ENCODE results near the gene ARHGEF11. TPM values are rescaled to one million over a fixed set of nuclear protein-coding genes. Genes with fewer than 3 reads are reported as not detected.

Gene ARHGEF11
- total RNA-seq, 6 donors from 2014 or later = 39.2 to 170 (median 50.9) TPM

DNA sequence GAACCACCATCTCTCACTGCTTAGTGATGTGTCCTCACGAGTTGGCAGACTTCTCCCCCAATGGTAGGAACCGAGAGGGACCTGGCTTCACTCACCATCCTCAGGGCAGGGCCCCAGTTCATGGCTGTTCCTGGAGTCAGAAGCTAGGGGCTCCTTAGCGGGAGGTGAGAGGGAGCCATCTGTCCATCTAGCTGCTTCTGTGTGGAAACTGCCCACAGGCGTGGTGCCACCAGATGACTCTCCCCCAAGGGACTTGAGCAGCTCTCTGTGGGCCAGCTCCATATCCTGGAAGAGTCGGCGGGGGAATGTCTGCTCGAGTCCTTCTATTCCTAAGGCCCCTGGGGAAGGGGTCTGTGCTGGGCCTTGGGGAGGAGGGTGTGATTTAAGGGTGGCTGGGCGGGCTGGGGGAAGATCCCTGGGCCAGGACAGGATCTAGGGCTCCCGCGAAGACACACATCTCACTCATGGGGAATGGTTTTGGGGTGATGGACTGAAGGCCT, 108.8 kb downstream of the ARHGEF11 start:
- H3K9me3 ChIP-seq = no peaks in the 10 kb centered on the region
- H3K27ac ChIP-seq = no peak overlapping the region
- 84 to 90% methylated on average over 8 to 10 of the region's 10 CpGs for WGBS, 2 donors
- H3K36me3 ChIP-seq = peaks cover 9 to 64% (median 54%) of the 10 kb centered on the region in 4 donors
- TF ChIP-seq, protein P1, sequence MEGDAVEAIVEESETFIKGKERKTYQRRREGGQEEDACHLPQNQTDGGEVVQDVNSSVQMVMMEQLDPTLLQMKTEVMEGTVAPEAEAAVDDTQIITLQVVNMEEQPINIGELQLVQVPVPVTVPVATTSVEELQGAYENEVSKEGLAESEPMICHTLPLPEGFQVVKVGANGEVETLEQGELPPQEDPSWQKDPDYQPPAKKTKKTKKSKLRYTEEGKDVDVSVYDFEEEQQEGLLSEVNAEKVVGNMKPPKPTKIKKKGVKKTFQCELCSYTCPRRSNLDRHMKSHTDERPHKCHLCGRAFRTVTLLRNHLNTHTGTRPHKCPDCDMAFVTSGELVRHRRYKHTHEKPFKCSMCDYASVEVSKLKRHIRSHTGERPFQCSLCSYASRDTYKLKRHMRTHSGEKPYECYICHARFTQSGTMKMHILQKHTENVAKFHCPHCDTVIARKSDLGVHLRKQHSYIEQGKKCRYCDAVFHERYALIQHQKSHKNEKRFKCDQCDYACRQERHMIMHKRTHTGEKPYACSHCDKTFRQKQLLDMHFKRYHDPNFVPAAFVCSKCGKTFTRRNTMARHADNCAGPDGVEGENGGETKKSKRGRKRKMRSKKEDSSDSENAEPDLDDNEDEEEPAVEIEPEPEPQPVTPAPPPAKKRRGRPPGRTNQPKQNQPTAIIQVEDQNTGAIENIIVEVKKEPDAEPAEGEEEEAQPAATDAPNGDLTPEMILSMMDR (IDR thresholded peaks at IDR 0.05) = no peak
- no peak for TF ChIP-seq EP300 (IDR thresholded peaks at IDR 0.05)
- no peak for TF ChIP-seq POLR2A (IDR thresholded peaks at IDR 0.05)
- no peak for TF ChIP-seq POLR2AphosphoS5 (IDR thresholded peaks at IDR 0.05)
- ATAC-seq (ENCODE audit: low FRiP score in 2 of 2) = no peak
- DNase-seq = no peak
- H3K4me3 ChIP-seq = no peak overlapping the region
- H3K27me3 ChIP-seq = no peaks in the 10 kb centered on the region
- H3K4me1 ChIP-seq = peaks cover 0 to 3% (median 2%) of the 10 kb centered on the region in 4 donors

DNA sequence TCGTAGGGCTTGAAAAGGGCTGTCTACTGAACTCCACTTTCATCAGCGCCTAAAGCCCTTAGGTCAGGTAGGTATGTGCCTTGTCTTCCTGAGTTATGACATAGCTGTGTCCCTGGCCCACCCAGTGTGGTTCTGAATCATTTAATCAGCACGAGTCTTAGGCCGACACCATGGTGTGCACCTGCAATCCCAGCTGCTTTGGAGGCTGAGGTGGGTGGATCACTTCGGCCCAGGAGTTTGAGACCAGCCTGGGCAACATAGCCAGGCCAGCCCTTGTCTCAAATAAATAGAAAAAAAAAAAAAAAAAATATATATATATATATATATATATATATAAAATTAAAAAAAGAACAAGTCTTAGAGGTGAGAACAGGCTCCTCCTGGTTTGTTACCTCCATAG, 109.4 kb downstream of the ARHGEF11 start:
- Histone ChIP-seq H3K9me3 (no peaks in the 10 kb centered on the region), H3K4me3 (no peak overlapping the region), H3K36me3 (peaks cover 9 to 58% (median 49%) of the 10 kb centered on the region in 4 donors), H3K27ac (no peak overlapping the region), H3K4me1 (peaks cover 3 to 9% (median 5%) of the 10 kb centered on the region in 4 donors), H3K27me3 (no peaks in the 10 kb centered on the region)
- TF ChIP-seq POLR2AphosphoS5 (IDR thresholded peaks at IDR 0.05) (no peak), POLR2A (IDR thresholded peaks at IDR 0.05) (no peak), EP300 (IDR thresholded peaks at IDR 0.05) (no peak)
- TF ChIP-seq, protein P1 (IDR thresholded peaks at IDR 0.05) = no peak
- WGBS, 2 donors = 86 to 95% methylated on average over 5 of the region's 5 CpGs
- DNase-seq (no peak), ATAC-seq (ENCODE audit: low FRiP score in 2 of 2) (no peak)

DNA sequence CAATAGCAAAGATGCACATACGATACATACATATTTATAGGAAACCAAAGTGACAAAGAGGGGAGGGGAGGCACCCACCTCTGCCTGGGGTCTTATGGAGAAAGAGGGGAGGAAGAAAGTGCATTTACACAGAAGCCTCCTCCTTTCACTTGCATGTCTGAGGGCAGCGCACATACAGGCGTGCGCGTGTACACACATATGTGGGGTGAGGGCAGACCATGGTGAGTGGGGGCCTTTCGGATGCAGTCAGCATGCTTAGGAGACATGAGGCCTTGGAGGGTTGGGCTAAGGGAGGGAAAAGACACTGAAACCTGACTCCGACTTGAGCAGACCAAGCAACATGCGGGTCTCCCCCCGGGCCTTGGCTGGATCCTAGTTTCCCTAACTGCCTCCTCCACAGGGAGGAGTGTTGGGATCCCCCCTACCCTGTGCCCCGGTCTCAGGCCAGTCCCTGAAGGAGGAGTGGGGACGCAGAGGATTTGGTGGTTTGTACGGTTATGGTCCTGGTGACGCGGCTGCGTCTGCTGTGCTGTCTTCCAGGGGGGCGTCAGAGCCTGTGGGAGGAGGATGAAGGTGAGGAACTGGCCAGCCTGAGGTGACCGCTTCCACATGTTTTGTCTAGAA, 109.9 kb downstream of the ARHGEF11 start:
- Histone ChIP-seq H3K27me3 (no peaks in the 10 kb centered on the region), H3K4me3 (no peak overlapping the region), H3K9me3 (no peaks in the 10 kb centered on the region), H3K36me3 (peaks cover 9 to 54% (median 44%) of the 10 kb centered on the region in 4 donors), H3K4me1 (peaks cover 5 to 11% (median 8%) of the 10 kb centered on the region in 4 donors), H3K27ac (no peak overlapping the region)
- no peak for TF ChIP-seq POLR2AphosphoS5 (IDR thresholded peaks at IDR 0.05)
- TF ChIP-seq, protein P1 (IDR thresholded peaks at IDR 0.05) = no peak
- TF ChIP-seq EP300 (IDR thresholded peaks at IDR 0.05) = no peak
- no peak for TF ChIP-seq POLR2A (IDR thresholded peaks at IDR 0.05)
- no peak for ATAC-seq (ENCODE audit: low FRiP score in 2 of 2)
- DNase-seq = no peak
- 93 to 94% methylated on average over 17 of the region's 17 CpGs for WGBS, 2 donors

DNA sequence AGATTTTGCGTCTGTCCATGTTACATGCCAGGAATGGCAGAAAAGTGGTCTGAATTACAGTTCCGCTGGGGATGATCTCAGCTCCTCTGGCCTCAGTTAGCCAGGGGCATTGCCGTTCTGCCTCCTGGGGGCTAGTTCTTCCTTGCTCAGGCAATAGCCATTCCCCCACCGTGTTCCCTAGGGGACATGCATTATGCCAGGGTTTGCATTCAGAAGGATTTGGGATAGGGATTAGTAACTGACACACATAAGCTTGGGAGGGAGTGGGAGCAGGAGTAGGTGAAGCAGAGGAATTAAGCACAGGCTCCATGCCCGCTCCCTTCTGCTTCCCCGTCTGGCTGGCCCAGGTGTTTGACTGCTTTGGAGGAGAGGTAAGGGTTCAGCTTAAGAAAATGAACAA, 112.4 kb downstream of the ARHGEF11 start:
- ATAC-seq (ENCODE audit: low FRiP score in 2 of 2) (no peak), DNase-seq (no peak)
- Histone ChIP-seq H3K27ac (no peak overlapping the region), H3K36me3 (peaks cover 0 to 29% (median 21%) of the 10 kb centered on the region in 4 donors), H3K9me3 (no peaks in the 10 kb centered on the region), H3K27me3 (no peaks in the 10 kb centered on the region), H3K4me3 (no peak overlapping the region), H3K4me1 (peaks cover 5 to 11% (median 8%) of the 10 kb centered on the region in 4 donors)
- WGBS, 2 donors = 90 to 93% methylated on average over 6 of the region's 6 CpGs
- no peak for TF ChIP-seq EP300 (IDR thresholded peaks at IDR 0.05)
- no peak for TF ChIP-seq POLR2AphosphoS5 (IDR thresholded peaks at IDR 0.05)
- TF ChIP-seq POLR2A (IDR thresholded peaks at IDR 0.05) = no peak
- TF ChIP-seq, protein P1 (IDR thresholded peaks at IDR 0.05) = no peak

All from upper lobe of left lung (tissue), 6 donors.